Liver (tissue), 3 donors: ENCODE measurements around the gene CCDC69.
A peak's percentile ranks its signal among the peaks of the same experiment; 100 is the strongest.

ENCODE experiments used
- CTCF ChIP-seq: fragments of 150-350 bp; IDR thresholded peaks from 2 replicates; pipeline ENCODE4 v1.5.1; 2017; ENCODE audit warnings: improper control_type of control experiment, low read depth, low read length; ENCODE audit not compliant: missing input control
- MAX ChIP-seq: IDR thresholded peaks from 2 replicates; pipeline ENCODE4 v1.6.1; 2016; ENCODE audit warnings: antibody characterized with exemption
- SP1 ChIP-seq: IDR thresholded peaks from 2 replicates; pipeline ENCODE4 v1.6.1; 2018; ENCODE audit warnings: antibody characterized with exemption, mild to moderate bottlenecking
- ZBTB33 ChIP-seq: IDR thresholded peaks from 2 replicates; pipeline ENCODE4 v1.6.1; 2016; ENCODE audit warnings: antibody characterized with exemption
- donor health status: healthy.
- donor health status: healthy.

- no peak for TF ChIP-seq CTCF
- TF ChIP-seq SP1, result peak; percentile 87
- peak; percentile 42 for TF ChIP-seq ZBTB33
- TF ChIP-seq MAX, result peak; percentile 96
Observed at GRCh38 chr5:151234476-151235238, 10.8 kb upstream of the CCDC69 start.
